Vagina (tissue), 2 donors: Measurements from ENCODE around the gene ABCG1. TPM values are rescaled to one million over a fixed set of nuclear protein-coding genes. Genes with fewer than 3 reads are reported as not detected.

Experiments used
- DNase-seq, 2 donors: peaks; one replicate each; pipeline ENCODE4 v3.0.0-alpha.2; 2017; ENCODE audit errors: extremely low spot score in 2 of 2
- H3K27ac ChIP-seq: fragments of 200-600 bp; sonication (generic); one replicate; pipeline ENCODE4 v1.5.1; 2019
- H3K27me3 ChIP-seq: fragments of 200-600 bp; sonication (generic); one replicate; pipeline ENCODE4 v1.5.1; 2019
- H3K36me3 ChIP-seq, 2 donors: fragments of 200-600 bp; sonication (generic); one replicate each; pipeline ENCODE4 v1.5.1; 2017 to 2019
- H3K4me1 ChIP-seq: fragments of 200-600 bp; sonication (generic); one replicate; pipeline ENCODE4 v1.5.1; 2019
- H3K4me3 ChIP-seq, 2 donors: fragments of 200-600 bp; sonication (generic); 1 replicate in 1 of 2; 2 replicates in 1 of 2; pipeline ENCODE4 v1.5.1; 2016 to 2019
- H3K9me3 ChIP-seq: fragments of 200-600 bp; sonication (generic); one replicate; pipeline ENCODE4 v1.5.1; 2019
- POLR2A ChIP-seq, 2 donors: fragments of 450-650 bp; IDR thresholded peaks; one replicate each; pipeline ENCODE4 v1.6.1; 2017; ENCODE audit warnings: antibody characterized with exemption in 2 of 2, mild to moderate bottlenecking in 2 of 2, moderate library complexity in 2 of 2
- POLR2AphosphoS5 ChIP-seq, 2 donors: sonication (generic); formaldehyde crosslinking; IDR thresholded peaks; one replicate each; pipeline ENCODE4 v1.9.0; 2017; ENCODE audit warnings: antibody characterized with exemption in 2 of 2, mild to moderate bottlenecking in 2 of 2, low read depth in 1 of 2; ENCODE audit not compliant: insufficient read depth in 1 of 2
- intact Hi-C: fragments of 100-400 bp; cut with DNase I; formaldehyde crosslinking; loops from one replicate; pipeline ENCODE4 v1.15.1; 2023
- total RNA-seq: library from RNA; depleted of rRNA; stranded (reverse); fragments of >200 nt; gene quantifications from one replicate; pipeline ENCODE4 v1.2.3, GENCODE V29; 2016
- TF ChIP-seq, protein P1 (sequence below), 3 experiments: fragments of 450-650 bp in 2 of 3; fragments of 200-600 bp in 1 of 3; sonication (generic) in 1 of 3; IDR thresholded peaks; one replicate each; pipeline ENCODE4 v1.5.1; 2017 to 2019; ENCODE audit warnings: antibody characterized with exemption in 3 of 3, mild to moderate bottlenecking in 2 of 3, moderate library complexity in 2 of 3

ABCG1 gene
- total RNA-seq, 1 donor from 2014 or later, result 18.7 TPM

DNA sequence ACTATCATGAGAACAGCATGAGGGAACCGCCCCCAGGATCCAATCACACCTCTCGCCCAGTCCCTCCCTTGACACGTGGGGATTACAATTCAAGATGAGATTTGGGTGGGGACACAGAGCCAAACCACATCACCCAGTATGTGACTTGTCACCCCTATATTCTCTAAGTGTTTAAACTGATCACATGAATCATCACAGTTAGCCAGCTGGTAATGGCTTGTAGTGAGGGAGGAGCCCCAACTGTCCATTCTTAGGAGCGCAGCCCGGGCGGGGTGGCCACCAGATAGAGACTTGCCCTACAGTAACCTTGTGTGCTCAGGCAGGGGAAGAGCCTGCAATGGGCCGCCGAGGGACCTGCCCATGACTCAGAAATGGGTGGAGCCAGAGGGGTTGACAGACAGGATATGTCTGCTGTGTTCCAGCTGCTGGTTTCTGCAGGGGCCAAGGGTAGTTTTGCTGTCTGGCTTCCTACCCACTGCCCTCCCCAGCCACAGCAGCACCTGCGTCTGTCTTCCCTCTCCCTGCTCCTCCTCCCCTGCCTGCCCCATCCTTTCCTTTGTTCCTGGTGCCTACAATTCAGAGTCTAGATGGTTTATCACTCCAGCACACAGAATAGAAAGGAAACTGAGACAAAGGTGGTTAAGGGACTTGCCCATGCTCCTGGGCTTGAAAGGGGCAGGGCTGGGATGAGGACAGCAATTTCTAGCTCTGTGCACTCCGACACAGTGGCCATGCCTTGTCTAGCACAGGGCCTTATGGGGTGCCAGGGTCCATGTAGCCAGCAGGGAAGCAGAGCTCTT, 9.2 kb downstream of the ABCG1 start:
- Histone ChIP-seq H3K27ac (peak overlapping the region; percentile 36), H3K27me3 (no peaks in the 10 kb centered on the region), H3K36me3 (peaks cover 0 to 6% of the 10 kb centered on the region in 2 donors), H3K4me3 (no peak overlapping the region), H3K9me3 (no peaks in the 10 kb centered on the region), H3K4me1 (peaks cover 43% of the 10 kb centered on the region)
- DNase-seq, result no peak
- intact Hi-C loops, result no loop called here
- TF ChIP-seq POLR2AphosphoS5 (IDR thresholded peaks at IDR 0.05; ENCODE audit: insufficient read depth in 1 of 2, low read depth in 1 of 2), result peak; percentile 66 to 94
- TF ChIP-seq, protein P1, sequence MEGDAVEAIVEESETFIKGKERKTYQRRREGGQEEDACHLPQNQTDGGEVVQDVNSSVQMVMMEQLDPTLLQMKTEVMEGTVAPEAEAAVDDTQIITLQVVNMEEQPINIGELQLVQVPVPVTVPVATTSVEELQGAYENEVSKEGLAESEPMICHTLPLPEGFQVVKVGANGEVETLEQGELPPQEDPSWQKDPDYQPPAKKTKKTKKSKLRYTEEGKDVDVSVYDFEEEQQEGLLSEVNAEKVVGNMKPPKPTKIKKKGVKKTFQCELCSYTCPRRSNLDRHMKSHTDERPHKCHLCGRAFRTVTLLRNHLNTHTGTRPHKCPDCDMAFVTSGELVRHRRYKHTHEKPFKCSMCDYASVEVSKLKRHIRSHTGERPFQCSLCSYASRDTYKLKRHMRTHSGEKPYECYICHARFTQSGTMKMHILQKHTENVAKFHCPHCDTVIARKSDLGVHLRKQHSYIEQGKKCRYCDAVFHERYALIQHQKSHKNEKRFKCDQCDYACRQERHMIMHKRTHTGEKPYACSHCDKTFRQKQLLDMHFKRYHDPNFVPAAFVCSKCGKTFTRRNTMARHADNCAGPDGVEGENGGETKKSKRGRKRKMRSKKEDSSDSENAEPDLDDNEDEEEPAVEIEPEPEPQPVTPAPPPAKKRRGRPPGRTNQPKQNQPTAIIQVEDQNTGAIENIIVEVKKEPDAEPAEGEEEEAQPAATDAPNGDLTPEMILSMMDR (IDR thresholded peaks at IDR 0.05), result no peak

DNA sequence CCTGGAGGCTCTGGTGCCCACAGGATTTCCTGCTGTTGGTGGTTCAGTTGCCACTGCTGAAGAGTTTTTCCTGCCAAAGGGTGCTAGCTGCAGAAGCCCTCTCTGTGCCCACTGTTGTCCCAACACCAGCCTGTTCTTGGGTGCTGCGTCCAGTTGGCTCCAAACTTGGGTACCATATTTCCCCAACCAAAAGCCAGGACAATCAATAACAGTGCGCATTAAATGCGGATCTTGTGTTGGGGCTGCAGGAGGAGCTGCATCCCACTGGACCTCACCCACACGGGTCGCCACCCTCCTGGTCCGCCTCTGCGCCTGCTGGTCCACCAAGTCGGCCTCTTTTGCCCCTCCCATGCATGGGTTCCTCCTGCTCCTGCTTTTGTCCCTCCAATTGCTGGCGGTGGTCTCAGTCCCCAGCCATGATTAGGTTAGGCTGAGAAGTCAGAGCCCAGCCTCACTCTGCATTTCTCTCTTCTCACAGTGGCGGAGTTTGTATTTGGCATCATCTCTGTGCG, 9.8 kb downstream of the ABCG1 start:
- peaks cover 0 to 6% of the 10 kb centered on the region in 2 donors for H3K36me3 ChIP-seq
- no peaks in the 10 kb centered on the region for H3K27me3 ChIP-seq
- DNase-seq, result no peak
- H3K9me3 ChIP-seq, result no peaks in the 10 kb centered on the region
- peak overlapping the region; percentile 36 for H3K27ac ChIP-seq
- TF ChIP-seq, protein P1 (IDR thresholded peaks at IDR 0.05), result no peak
- intact Hi-C loops, result no loop called here
- no peak overlapping the region for H3K4me3 ChIP-seq
- peaks cover 49% of the 10 kb centered on the region for H3K4me1 ChIP-seq

DNA sequence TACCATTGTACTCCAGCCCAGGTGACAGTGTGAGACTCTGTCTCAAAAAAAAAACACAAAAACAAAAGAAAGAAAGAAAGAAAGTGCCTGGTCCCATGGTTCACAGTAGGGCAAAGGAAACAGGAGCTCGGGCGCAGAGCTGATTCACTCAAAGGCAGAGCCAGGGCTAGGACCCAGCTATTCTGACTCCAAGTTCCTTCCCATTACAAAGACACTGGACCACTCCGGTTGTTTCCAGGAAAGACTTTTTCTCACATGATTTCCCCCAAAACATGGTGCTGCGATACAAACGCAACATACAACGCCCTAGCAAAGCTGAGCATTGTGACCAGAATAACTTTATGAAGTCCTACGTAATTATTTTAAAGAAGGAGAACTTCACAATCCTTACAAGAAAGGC, 10.7 kb downstream of the ABCG1 start:
- intact Hi-C loops, result no loop called here
- no peaks in the 10 kb centered on the region for H3K27me3 ChIP-seq
- no peak for DNase-seq
- H3K36me3 ChIP-seq, result peaks cover 0 to 6% of the 10 kb centered on the region in 2 donors
- no peak overlapping the region for H3K4me3 ChIP-seq
- peaks cover 58% of the 10 kb centered on the region for H3K4me1 ChIP-seq
- H3K9me3 ChIP-seq, result no peaks in the 10 kb centered on the region
- TF ChIP-seq, protein P1 (IDR thresholded peaks at IDR 0.05), result no peak
- TF ChIP-seq POLR2AphosphoS5 (IDR thresholded peaks at IDR 0.05; ENCODE audit: insufficient read depth in 1 of 2, low read depth in 1 of 2), result no peak
- no peak for TF ChIP-seq POLR2A (IDR thresholded peaks at IDR 0.05)
- no peak overlapping the region for H3K27ac ChIP-seq

DNA sequence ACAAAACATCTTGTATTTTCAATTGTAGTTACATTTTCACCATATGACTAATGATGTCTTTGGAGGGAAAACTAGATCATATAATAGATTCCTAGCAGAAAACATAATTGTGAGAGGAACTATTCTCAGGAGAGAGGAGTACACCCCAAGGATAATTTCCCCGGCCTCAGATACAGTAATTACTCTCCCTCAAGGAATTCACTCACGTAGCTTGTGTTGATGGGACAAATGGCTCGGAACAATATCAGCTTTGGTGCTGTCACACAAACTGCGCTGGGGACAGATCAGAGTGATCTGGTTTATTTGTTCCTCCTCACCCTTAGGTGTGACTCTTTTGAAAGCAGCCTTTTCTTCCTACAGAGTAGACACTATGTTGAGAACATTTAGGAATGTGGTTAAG, 11.2 kb downstream of the ABCG1 start:
- H3K9me3 ChIP-seq, result no peaks in the 10 kb centered on the region
- H3K4me1 ChIP-seq, result peaks cover 62% of the 10 kb centered on the region
- no peak for DNase-seq
- peaks cover 0 to 6% of the 10 kb centered on the region in 2 donors for H3K36me3 ChIP-seq
- H3K4me3 ChIP-seq, result no peak overlapping the region
- no peaks in the 10 kb centered on the region for H3K27me3 ChIP-seq
- TF ChIP-seq POLR2AphosphoS5 (IDR thresholded peaks at IDR 0.05; ENCODE audit: insufficient read depth in 1 of 2, low read depth in 1 of 2) (no peak), POLR2A (IDR thresholded peaks at IDR 0.05) (no peak)
- TF ChIP-seq, protein P1 (IDR thresholded peaks at IDR 0.05), result no peak
- no peak overlapping the region for H3K27ac ChIP-seq
- intact Hi-C loops, result no loop called here

DNA sequence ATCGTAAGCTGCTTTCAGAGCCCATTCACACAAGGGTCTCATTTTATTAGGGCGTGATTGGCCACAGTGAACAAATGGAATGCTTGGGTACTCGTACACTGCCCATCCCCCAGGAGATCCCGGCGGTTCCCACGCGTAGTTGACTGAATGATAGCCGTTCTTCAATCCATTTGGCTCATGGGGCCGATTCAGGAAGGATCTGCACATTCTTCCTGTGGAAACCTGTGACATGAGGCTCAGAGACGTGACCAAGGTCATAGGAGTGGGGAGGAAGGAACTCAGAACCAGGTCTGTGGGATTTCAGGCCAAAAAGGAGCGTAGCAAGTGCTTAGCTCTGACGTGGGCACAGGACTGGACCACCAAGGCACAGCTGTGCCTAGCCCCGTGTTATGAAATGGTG, 11.7 kb downstream of the ABCG1 start:
- intact Hi-C loops, result no loop called here
- H3K27ac ChIP-seq, result peak overlapping the region; percentile 12

More for the DNA sequence above, 11.7 kb downstream of the ABCG1 start:
- H3K27me3 ChIP-seq, result no peaks in the 10 kb centered on the region
- H3K4me3 ChIP-seq, result no peak overlapping the region
- peaks cover 67% of the 10 kb centered on the region for H3K4me1 ChIP-seq
- TF ChIP-seq, protein P1 (IDR thresholded peaks at IDR 0.05), result no peak
- TF ChIP-seq POLR2AphosphoS5 (IDR thresholded peaks at IDR 0.05; ENCODE audit: insufficient read depth in 1 of 2, low read depth in 1 of 2) (no peak), POLR2A (IDR thresholded peaks at IDR 0.05) (no peak)
- no peaks in the 10 kb centered on the region for H3K9me3 ChIP-seq
- peaks cover 0 to 6% of the 10 kb centered on the region in 2 donors for H3K36me3 ChIP-seq
- no peak for DNase-seq
